Uterus (tissue), 2 donors: ENCODE measurements around the gene FUNDC2.

Source experiments
- CTCF ChIP-seq, 4 experiments: fragments of 200-600 bp in 2 of 4; fragments of 450-650 bp in 2 of 4; sonication (generic) in 2 of 4; IDR thresholded peaks; one replicate each; pipeline ENCODE4 v1.5.1; 2016 to 2019; ENCODE audit warnings: antibody characterized with exemption in 4 of 4, mild to moderate bottlenecking in 2 of 4, moderate library complexity in 1 of 4
- POLR2A ChIP-seq, 2 donors: fragments of 450-650 bp; IDR thresholded peaks; one replicate each; pipeline ENCODE4 v1.6.1; 2016; ENCODE audit warnings: antibody characterized with exemption in 2 of 2, mild to moderate bottlenecking in 1 of 2, moderate library complexity in 1 of 2

- TF ChIP-seq CTCF (IDR thresholded peaks at IDR 0.05) (peak; percentile 22 to 48 (median 38)), POLR2A (IDR thresholded peaks at IDR 0.05) (no peak)
Observed at GRCh38 chrX:155094468-155095061, 67.9 kb downstream of the FUNDC2 start.
